ENCODE data around the gene MARCHF10.

GRCh38 chr17:62824290-62825131 lies 16.4 kb upstream of the MARCHF10 start:
- no peak for TF ChIP-seq CTCF (conservative IDR thresholded peaks at IDR 0.05; ENCODE audit: low read depth, low read length)
- no peak for TF ChIP-seq EZH2 (IDR thresholded peaks at IDR 0.05; ENCODE audit: borderline replicate concordance, low read depth, low read length, poor library complexity, severe bottlenecking)
